Uterus (tissue), 2 donors: Measurements from ENCODE around the gene NOMO2.
"Not testable (repeated sequence)": the region's sequence is repeated elsewhere in the genome, so short reads cannot be mapped to it uniquely, and the experiment has no call there.

ENCODE experiments used
- POLR2A ChIP-seq, 2 donors: fragments of 450-650 bp; IDR thresholded peaks; one replicate each; pipeline ENCODE4 v1.6.1; 2016; ENCODE audit warnings: antibody characterized with exemption in 2 of 2, mild to moderate bottlenecking in 1 of 2, moderate library complexity in 1 of 2
- TF ChIP-seq, protein P1 (sequence below), 4 experiments: fragments of 200-600 bp in 2 of 4; fragments of 450-650 bp in 2 of 4; sonication (generic) in 2 of 4; IDR thresholded peaks; one replicate each; pipeline ENCODE4 v1.5.1; 2016 to 2019; ENCODE audit warnings: antibody characterized with exemption in 4 of 4, mild to moderate bottlenecking in 2 of 4, moderate library complexity in 1 of 4

DNA sequence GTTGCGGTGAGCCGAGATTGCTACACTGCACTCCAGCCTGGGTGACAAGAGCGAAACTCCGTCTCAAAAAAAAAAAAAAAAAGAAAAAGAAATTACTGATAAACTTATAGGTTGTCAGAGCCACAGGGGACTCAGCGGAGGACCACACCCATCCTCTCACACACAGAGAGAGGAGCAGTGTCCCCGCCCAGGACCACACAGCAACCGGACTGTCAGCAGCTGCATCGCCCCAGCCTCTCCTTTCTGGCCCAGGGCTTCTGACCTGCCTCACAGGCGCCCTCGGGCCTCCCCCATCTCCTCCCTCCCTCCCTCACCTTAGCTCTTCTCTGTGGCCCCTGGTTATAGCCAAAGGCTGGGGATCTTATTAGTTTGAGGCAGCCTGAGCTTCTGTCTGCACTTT lies 27.9 kb upstream of the NOMO2 start:
- TF ChIP-seq POLR2A (IDR thresholded peaks at IDR 0.05) = not testable (repeated sequence)
- TF ChIP-seq, protein P1, sequence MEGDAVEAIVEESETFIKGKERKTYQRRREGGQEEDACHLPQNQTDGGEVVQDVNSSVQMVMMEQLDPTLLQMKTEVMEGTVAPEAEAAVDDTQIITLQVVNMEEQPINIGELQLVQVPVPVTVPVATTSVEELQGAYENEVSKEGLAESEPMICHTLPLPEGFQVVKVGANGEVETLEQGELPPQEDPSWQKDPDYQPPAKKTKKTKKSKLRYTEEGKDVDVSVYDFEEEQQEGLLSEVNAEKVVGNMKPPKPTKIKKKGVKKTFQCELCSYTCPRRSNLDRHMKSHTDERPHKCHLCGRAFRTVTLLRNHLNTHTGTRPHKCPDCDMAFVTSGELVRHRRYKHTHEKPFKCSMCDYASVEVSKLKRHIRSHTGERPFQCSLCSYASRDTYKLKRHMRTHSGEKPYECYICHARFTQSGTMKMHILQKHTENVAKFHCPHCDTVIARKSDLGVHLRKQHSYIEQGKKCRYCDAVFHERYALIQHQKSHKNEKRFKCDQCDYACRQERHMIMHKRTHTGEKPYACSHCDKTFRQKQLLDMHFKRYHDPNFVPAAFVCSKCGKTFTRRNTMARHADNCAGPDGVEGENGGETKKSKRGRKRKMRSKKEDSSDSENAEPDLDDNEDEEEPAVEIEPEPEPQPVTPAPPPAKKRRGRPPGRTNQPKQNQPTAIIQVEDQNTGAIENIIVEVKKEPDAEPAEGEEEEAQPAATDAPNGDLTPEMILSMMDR (IDR thresholded peaks at IDR 0.05) = not testable (repeated sequence)
